HG03103 (cell line): ENCODE results near the gene HTATSF1.

Experiments used
- ATAC-seq: cut with Tn5 transposase; IDR thresholded peaks from one replicate; pipeline ENCODE4 v1.9.1; 2021; ENCODE audit warnings: low read depth; ENCODE audit not compliant: unreplicated experiment

HTATSF1 gene, protein sequence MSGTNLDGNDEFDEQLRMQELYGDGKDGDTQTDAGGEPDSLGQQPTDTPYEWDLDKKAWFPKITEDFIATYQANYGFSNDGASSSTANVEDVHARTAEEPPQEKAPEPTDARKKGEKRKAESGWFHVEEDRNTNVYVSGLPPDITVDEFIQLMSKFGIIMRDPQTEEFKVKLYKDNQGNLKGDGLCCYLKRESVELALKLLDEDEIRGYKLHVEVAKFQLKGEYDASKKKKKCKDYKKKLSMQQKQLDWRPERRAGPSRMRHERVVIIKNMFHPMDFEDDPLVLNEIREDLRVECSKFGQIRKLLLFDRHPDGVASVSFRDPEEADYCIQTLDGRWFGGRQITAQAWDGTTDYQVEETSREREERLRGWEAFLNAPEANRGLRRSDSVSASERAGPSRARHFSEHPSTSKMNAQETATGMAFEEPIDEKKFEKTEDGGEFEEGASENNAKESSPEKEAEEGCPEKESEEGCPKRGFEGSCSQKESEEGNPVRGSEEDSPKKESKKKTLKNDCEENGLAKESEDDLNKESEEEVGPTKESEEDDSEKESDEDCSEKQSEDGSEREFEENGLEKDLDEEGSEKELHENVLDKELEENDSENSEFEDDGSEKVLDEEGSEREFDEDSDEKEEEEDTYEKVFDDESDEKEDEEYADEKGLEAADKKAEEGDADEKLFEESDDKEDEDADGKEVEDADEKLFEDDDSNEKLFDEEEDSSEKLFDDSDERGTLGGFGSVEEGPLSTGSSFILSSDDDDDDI

DNA sequence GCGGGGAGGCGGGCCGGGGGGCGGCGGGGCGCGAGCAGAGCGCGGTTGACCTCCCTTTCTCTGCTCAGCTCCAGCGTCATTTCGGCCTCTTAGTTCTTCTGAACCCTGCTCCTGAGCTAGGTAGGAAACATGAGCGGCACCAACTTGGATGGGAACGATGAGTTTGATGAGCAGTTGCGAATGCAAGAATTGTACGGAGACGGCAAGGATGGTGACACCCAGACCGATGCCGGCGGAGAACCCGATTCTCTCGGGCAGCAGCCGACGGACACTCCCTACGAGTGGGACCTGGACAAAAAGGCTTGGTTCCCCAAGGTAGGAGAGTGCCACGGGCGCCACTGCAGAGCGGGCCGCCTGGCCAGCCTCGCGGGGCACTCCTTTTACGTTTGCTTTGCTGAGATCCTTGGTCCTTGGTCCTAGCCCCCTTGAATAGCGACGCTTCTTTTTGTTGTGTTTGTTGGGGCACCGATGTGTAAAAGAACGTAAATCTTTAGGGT lies at the start of gene HTATSF1:
HTATSF1 (plus strand) TSS at position 37 of the 497 bp plus-strand sequence; CDS start at position 130, 93 bp downstream.
- ATAC-seq, result peak; percentile 12

- ATAC-seq, result no peak
Observed at GRCh38 chrX:136447968-136448367, 49.4 kb upstream of the HTATSF1 start.

DNA sequence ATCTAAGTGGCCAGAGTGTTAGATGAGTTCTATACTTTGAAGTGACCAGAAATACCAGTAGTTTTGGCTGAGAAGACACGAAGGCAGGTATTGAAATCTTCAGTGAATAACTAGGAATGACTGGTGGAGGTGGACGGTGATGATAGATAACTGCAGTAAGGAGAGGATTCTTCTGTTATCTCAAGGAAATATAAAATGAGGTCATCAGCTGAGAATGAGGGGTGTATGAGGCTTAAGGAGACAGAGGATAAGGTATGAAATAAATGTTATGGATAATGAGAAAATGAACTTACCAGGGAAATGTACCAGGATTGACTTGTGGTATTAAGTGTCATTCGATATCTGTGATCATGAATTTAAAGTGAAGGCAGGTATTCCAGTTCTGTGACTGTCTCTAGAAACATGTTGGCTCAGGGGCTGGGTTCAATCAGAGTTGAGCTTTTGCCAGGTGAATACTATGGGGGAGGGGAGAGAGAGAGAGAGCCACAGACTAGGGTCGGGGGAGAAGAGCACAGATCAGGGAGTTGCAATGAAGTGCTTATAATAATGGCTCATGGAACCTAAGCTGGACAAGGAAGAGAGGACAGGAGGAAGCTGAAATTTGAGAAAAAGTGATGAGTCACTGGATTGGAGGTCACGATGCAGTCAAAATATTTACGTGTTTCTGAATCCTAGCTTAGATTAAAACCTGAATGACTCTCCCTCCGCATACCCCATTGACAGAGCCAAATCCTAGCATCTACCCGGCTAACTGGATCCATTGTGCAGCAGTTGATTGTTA lies 47.2 kb upstream of the HTATSF1 start:
- no peak for ATAC-seq

DNA sequence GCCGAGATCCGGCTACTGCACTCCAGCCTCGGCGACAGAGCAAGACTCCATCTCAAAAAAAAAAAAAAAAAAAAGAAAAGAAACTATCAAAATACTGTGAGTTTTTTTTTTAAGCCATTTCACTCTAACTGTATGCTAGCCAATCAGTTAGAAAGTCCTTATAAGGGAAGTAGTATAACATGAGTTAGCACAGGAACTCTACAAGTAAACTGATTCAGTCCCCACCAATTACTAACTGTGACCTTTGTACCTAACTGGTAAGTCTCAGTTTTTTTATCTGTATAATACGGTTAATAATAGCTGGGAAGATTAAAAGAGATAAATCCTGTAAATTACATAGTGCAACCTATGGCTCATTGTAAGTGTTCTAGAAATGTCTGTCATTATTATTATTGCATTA lies 44.8 kb upstream of the HTATSF1 start:
- ATAC-seq, result no peak

- no peak for ATAC-seq
Observed at GRCh38 chrX:136453114-136453513, 44.3 kb upstream of the HTATSF1 start.

- no peak for ATAC-seq
Observed at GRCh38 chrX:136453771-136454170, 43.6 kb upstream of the HTATSF1 start.

- ATAC-seq, result no peak
Observed at GRCh38 chrX:136456133-136456532, 41.3 kb upstream of the HTATSF1 start.

- ATAC-seq, result no peak
Observed at GRCh38 chrX:136457303-136457917, 40.0 kb upstream of the HTATSF1 start.

DNA sequence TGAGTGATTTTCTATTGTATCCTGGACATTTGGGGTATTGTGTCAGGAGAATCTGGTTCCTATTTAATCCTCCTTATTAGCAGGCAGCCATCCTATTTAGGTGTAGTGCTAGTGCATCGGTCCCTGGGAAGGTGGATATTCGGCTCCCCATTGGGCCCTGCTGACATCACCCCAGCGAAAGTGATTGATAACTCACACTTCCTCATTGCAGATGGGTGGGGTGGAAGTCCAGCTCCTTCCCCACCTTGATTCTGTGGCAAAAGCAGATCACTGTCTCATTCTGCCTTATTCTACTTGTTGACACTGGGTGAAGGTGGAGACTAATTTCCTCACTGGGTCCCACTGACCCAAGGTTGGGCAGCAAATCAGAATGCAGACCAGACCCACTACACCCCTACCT lies 32.8 kb upstream of the HTATSF1 start:
- no peak for ATAC-seq

GRCh38 chrX:136467303-136467702 lies 30.1 kb upstream of the HTATSF1 start:
- ATAC-seq, result no peak

- ATAC-seq, result no peak
Observed at GRCh38 chrX:136468391-136469103, 28.8 kb upstream of the HTATSF1 start.

GRCh38 chrX:136473663-136474062 lies 23.7 kb upstream of the HTATSF1 start:
- ATAC-seq, result no peak

- no peak for ATAC-seq
Observed at GRCh38 chrX:136475236-136475635, 22.2 kb upstream of the HTATSF1 start.

DNA sequence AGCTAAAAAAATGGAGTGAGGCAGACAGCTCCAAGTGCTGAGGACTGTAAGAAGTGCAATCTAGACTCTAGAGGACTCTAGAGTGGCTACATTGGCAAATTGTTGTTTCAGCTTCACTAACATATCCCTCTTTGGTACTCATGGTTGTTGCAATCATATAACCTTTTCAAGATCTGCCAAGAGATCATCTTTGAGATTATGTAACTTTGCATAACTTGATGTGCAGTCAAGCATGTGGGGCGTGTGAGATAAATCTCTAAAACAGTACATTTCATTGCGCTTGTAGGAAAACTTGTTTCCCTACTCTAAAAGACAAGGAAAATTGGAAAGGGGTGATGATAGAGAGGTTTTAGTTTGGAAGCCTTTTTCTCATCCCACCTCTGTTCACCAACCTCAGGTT lies 20.9 kb upstream of the HTATSF1 start:
- ATAC-seq, result no peak

GRCh38 chrX:136477026-136477425 lies 20.4 kb upstream of the HTATSF1 start:
- ATAC-seq, result no peak

- no peak for ATAC-seq
Observed at GRCh38 chrX:136480383-136480782, 17.0 kb upstream of the HTATSF1 start.

DNA sequence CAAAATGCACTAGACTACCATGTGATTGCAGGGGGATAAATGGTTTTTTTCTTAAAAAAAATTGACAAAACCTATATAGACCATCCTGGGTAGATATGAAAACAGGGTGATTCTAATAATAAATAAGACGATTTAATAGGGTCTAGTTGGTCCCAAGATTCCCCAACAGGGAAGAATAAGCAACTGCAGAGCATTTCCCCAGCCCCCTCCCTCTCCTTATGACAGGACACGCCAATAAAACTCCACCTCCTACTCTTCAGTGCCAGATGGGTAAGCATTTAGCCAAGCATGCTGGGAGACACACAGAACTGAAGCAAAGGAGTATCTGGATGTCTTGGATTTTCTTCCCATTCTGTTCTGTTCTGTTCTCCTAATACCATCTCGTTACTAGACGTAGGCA lies 9.7 kb upstream of the HTATSF1 start, which contains the start of gene BRS3:
BRS3 (plus strand) TSS at position 301 of the 400 bp plus-strand sequence. CDS start 168 bp downstream, outside the sequence.
- ATAC-seq, result no peak

GRCh38 chrX:136488706-136489105 lies 8.7 kb upstream of the HTATSF1 start:
- ATAC-seq, result no peak

DNA sequence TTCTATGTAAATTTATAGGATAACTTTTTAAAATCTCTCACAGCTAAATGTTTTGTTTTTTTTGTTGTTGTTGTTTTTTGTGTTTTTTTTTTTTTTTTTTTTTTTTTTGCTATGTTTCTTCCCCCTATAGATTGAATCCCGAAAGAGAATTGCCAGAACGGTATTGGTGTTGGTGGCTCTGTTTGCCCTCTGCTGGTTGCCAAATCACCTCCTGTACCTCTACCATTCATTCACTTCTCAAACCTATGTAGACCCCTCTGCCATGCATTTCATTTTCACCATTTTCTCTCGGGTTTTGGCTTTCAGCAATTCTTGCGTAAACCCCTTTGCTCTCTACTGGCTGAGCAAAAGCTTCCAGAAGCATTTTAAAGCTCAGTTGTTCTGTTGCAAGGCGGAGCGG lies 5.6 kb upstream of the HTATSF1 start:
- no peak for ATAC-seq

DNA sequence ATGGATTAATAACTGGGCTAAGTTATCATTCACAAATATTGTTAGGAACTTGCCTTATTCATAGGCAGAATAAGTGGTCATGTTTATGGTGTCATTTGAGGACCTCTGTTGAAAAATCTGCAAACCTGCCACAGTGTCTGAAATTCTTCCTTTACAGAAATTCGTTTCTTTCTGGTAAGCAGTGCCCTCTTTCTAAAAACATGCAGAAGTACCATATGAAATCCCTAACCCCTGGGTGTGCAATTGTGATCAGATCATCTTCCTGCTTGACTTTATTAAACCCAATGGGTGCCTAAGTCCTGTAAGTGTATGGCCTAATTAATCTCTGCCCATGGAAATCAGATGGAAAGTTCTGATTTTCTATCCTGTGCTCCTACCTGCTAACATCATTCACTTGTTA lies 4.4 kb upstream of the HTATSF1 start:
- ATAC-seq, result no peak
